Articular chondrocyte of knee joint (primary cell): Measurements from ENCODE around the gene COTL1. TPM values are rescaled to one million over a fixed set of nuclear protein-coding genes. Genes with fewer than 3 reads are reported as not detected.

Source experiments
- total RNA-seq: library from RNA; depleted of rRNA; stranded (reverse); fragments of >200 nt; gene quantifications from 2 replicates; pipeline ENCODE4 v1.2.3, GENCODE V29; 2012

Gene COTL1, protein sequence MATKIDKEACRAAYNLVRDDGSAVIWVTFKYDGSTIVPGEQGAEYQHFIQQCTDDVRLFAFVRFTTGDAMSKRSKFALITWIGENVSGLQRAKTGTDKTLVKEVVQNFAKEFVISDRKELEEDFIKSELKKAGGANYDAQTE
- 180 and 195 TPM in 2 replicates for total RNA-seq

GRCh38 chr16:84617791-84618580, at the start of gene COTL1:
TSS of gene COTL1 (minus strand) at chr16:84618078. CDS start at chr16:84617914, 164 bp downstream.

GRCh38 chr16:84647828-84648594, 30.1 kb upstream of the COTL1 start, which contains the start of gene KLHL36:
TSS of gene KLHL36 (plus strand) at chr16:84648511. CDS start at chr16:84650868, 2,357 bp downstream.

Other genes starting within 250 kb of the COTL1 start
- gene ATP2C2, start 249.5 kb downstream of the COTL1 start, total RNA-seq = not detected in 2 replicates
- 25.4 and 27.8 TPM in 2 replicates for gene MEAK7, start 113.4 kb downstream of the COTL1 start, total RNA-seq
- 48.5 and 52.4 TPM in 2 replicates for gene KLHL36, start 30.4 kb upstream of the COTL1 start, total RNA-seq
- gene USP10, start 81.9 kb upstream of the COTL1 start, total RNA-seq = 47.2 and 55.6 TPM in 2 replicates
- gene CRISPLD2, start 201.9 kb upstream of the COTL1 start, total RNA-seq = 45.5 and 53.3 TPM in 2 replicates